Lower leg skin (tissue), 4 donors: ENCODE measurements around the gene E2F3. TPM values are rescaled to one million over a fixed set of nuclear protein-coding genes. Genes with fewer than 3 reads are reported as not detected.
"Not testable (repeated sequence)": the region's sequence is repeated elsewhere in the genome, so short reads cannot be mapped to it uniquely, and the experiment has no call there.

Experiments
- DNase-seq, 2 donors: peaks; one replicate each; pipeline ENCODE4 v3.0.0-alpha.2; 2019; ENCODE audit warnings: low spot score in 2 of 2
- H3K4me3 ChIP-seq: fragments of 200-600 bp; sonication (generic); 2 replicates; pipeline ENCODE4 v1.5.1; 2017; ENCODE audit warnings: mild to moderate bottlenecking, low read depth; ENCODE audit not compliant: poor library complexity, severe bottlenecking
- POLR2A ChIP-seq, 2 donors: fragments of 450-650 bp; IDR thresholded peaks; one replicate each; pipeline ENCODE4 v1.6.1; 2016 to 2017; ENCODE audit warnings: antibody characterized with exemption in 2 of 2, mild to moderate bottlenecking in 1 of 2, moderate library complexity in 1 of 2
- WGBS, 2 donors: methylation state at CpG; one replicate each; pipeline ENCODE4 v1.1.5; 2018; 5-methylcytosine and 5-hydroxymethylcytosine counted together
- intact Hi-C: fragments of 100-400 bp; cut with DNase I; formaldehyde crosslinking; loops from one replicate; pipeline ENCODE4 v1.15.0; 2023; ENCODE audit warnings: low total_unique reads
- total RNA-seq, 4 donors: library from RNA; depleted of rRNA; stranded (reverse); fragments of >200 nt; gene quantifications; one replicate each; pipeline ENCODE4 v1.1.0, GENCODE V29; 2016
- TF ChIP-seq, protein P1 (sequence below), 3 donors: fragments of 450-650 bp; IDR thresholded peaks; one replicate each; pipeline ENCODE4 v1.5.1; 2016; ENCODE audit warnings: antibody characterized with exemption in 3 of 3, mild to moderate bottlenecking in 3 of 3, moderate library complexity in 2 of 3

The E2F3 gene
- total RNA-seq, 4 donors from 2014 or later = 1.4 to 3.5 (median 2.0) TPM

GRCh38 chr6:20497216-20498040, 95.7 kb downstream of the E2F3 start:
- WGBS, 2 donors = 56 to 63% methylated on average over 8 of the region's 8 CpGs
- no peak overlapping the region for H3K4me3 ChIP-seq
- no peak for TF ChIP-seq POLR2A (IDR thresholded peaks at IDR 0.05)
- TF ChIP-seq, protein P1, sequence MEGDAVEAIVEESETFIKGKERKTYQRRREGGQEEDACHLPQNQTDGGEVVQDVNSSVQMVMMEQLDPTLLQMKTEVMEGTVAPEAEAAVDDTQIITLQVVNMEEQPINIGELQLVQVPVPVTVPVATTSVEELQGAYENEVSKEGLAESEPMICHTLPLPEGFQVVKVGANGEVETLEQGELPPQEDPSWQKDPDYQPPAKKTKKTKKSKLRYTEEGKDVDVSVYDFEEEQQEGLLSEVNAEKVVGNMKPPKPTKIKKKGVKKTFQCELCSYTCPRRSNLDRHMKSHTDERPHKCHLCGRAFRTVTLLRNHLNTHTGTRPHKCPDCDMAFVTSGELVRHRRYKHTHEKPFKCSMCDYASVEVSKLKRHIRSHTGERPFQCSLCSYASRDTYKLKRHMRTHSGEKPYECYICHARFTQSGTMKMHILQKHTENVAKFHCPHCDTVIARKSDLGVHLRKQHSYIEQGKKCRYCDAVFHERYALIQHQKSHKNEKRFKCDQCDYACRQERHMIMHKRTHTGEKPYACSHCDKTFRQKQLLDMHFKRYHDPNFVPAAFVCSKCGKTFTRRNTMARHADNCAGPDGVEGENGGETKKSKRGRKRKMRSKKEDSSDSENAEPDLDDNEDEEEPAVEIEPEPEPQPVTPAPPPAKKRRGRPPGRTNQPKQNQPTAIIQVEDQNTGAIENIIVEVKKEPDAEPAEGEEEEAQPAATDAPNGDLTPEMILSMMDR (IDR thresholded peaks at IDR 0.05) = no peak
- DNase-seq = no peak
- intact Hi-C loops = no loop called here

- no peak overlapping the region for H3K4me3 ChIP-seq
- no peak for DNase-seq
- WGBS, 2 donors = 93 to 100% methylated on average over 2 of the region's 2 CpGs
- TF ChIP-seq, protein P1 (IDR thresholded peaks at IDR 0.05) = no peak
- no peak for TF ChIP-seq POLR2A (IDR thresholded peaks at IDR 0.05)
- intact Hi-C loops = no loop called here
Measured at GRCh38 chr6:20498041-20498385, 96.3 kb downstream of the E2F3 start.

GRCh38 chr6:20509212-20509611, 107.5 kb downstream of the E2F3 start:
- TF ChIP-seq, protein P1 (IDR thresholded peaks at IDR 0.05) = no peak
- no peak for TF ChIP-seq POLR2A (IDR thresholded peaks at IDR 0.05)
- WGBS, 2 donors = 37 to 50% methylated on average over 2 of the region's 2 CpGs
- intact Hi-C loops = no loop called here
- DNase-seq = no peak
- no peak overlapping the region for H3K4me3 ChIP-seq

DNA sequence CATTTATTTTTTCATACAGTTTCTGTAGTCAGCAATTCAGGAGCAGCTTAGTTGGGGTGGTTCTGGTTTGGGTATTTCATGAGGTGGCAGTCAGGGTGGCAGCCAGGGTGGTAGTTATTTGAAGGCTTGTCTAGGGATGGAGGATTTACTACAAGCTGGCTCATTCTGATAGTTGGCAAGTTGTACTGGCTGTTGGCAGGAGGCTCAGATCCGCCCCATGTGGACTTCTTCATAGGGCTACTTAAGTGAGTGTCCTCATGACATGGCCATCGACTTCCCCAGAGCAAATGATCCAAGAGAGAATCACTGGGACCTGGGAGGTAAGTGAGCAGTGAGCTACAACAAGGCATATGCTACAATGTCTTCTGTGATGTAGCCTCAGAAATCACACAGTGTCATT, 110.2 kb downstream of the E2F3 start:
- intact Hi-C loops = no loop called here
- TF ChIP-seq, protein P1 (IDR thresholded peaks at IDR 0.05) = no peak
- no peak for TF ChIP-seq POLR2A (IDR thresholded peaks at IDR 0.05)
- no peak overlapping the region for H3K4me3 ChIP-seq
- no peak for DNase-seq
- WGBS, 2 donors = 84 to 85% methylated on average over 2 of the region's 2 CpGs

DNA sequence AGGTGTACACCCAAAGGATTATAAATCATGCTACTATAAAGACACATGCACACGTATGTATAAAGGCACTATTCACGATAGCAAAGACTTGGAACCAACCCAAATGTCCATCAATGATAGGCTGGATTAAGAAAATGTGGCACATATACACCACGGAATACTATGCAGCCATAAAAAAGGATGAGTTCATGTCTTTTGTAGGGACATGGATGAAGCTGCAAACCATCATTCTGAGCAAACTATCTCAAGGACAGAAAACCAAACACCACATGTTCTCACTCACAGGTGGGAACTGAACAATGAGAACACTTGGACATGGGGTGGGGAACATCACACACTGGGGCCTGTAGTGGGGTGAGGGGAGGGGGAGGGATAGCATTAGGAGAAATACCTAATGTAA, 123.5 kb downstream of the E2F3 start:
- whole genome bisulfite sequencing, 2 donors = 71 to 81% methylated on average over 3 of the region's 3 CpGs
- not testable (repeated sequence) for DNase-seq, H3K4me3 ChIP-seq
- intact Hi-C loops = loop anchor here (5.0 to 10.0 kb wide), 2 partner anchors 233 to 430 kb away; no protein-coding TSS in a partner anchor

DNA sequence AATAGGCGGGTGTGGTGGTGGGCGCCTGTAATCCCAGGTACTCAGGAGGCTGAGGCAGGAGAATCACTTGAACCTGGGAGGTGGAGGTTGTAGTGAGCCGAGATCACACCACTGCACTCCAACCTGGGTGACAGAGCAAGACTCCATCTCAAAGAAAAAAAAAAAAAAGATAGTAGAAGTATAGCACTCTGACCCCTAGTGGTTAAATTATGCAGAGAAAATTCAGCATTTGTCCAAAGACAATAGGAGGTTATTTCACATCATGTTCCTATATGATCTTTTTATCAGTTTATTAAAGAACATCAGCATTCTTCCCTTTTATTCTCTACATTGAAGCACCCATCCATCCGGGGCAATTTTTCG, 127.4 kb downstream of the E2F3 start:
- 21 to 33% methylated on average over 5 of the region's 5 CpGs for WGBS, 2 donors
- not testable (repeated sequence) for DNase-seq, H3K4me3 ChIP-seq
- intact Hi-C loops = loop anchor here (5.0 to 10.0 kb wide), 2 partner anchors 237 to 434 kb away; no protein-coding TSS in a partner anchor

DNA sequence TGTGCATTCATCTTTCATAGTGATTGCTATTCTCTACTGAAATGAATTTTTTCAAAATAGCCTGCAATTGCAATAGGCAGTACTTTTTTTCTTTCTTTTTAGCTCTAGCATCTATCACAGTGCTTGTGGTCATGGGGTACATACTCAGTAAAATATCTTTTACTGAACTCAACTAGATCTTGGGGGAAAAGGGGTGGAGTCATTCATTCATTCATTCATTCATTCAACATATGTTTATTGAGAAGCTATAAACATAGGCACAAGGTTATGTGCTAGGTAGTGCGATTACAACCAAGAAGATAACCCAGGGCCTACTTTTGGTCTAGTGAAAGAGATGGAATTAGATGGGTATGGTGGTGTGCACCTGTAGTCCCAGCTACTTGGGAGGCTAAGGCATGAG, 131.2 kb downstream of the E2F3 start:
- TF ChIP-seq POLR2A (IDR thresholded peaks at IDR 0.05) = no peak
- TF ChIP-seq, protein P1 (IDR thresholded peaks at IDR 0.05) = no peak
- intact Hi-C loops = no loop called here

More for the DNA sequence above, 131.2 kb downstream of the E2F3 start:
- WGBS, 2 donors = 91 to 100% methylated on average over 1 of the region's 1 CpG
- DNase-seq = no peak
- no peak overlapping the region for H3K4me3 ChIP-seq
